ENCODE results near the gene MAPK8.

MAPK8 gene

DNA sequence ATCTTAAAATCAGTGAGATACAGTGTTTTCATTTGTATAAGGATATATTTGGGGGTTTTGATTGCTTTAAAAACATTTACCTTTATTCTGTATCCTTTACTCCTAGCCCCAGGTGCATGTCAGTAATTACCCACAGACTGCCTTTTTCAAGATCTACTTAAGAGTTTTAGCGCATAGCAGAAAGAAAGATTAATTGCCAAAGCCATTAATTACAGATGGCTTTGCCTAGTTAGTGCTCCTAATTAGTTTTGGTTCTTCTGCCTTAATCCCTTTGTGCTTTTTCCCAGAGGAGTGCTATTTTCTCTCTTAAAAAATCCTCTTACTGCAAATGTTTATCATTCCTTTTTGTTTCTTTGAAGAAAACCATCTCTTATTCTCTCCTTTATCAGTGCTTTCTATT, 122.8 kb downstream of the MAPK8 start:
- Histone ChIP-seq H3K4me3 (replicated peaks; ENCODE audit: insufficient read depth, low read length) (no peak overlapping the region), H3K27ac (replicated peaks) (no peak overlapping the region), H3K27me3 (ENCODE audit: insufficient read depth, poor library complexity, severe bottlenecking) (no peaks in the 10 kb centered on the region)
- TF ChIP-seq, protein P1, sequence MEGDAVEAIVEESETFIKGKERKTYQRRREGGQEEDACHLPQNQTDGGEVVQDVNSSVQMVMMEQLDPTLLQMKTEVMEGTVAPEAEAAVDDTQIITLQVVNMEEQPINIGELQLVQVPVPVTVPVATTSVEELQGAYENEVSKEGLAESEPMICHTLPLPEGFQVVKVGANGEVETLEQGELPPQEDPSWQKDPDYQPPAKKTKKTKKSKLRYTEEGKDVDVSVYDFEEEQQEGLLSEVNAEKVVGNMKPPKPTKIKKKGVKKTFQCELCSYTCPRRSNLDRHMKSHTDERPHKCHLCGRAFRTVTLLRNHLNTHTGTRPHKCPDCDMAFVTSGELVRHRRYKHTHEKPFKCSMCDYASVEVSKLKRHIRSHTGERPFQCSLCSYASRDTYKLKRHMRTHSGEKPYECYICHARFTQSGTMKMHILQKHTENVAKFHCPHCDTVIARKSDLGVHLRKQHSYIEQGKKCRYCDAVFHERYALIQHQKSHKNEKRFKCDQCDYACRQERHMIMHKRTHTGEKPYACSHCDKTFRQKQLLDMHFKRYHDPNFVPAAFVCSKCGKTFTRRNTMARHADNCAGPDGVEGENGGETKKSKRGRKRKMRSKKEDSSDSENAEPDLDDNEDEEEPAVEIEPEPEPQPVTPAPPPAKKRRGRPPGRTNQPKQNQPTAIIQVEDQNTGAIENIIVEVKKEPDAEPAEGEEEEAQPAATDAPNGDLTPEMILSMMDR (IDR thresholded peaks at IDR 0.05; ENCODE audit: insufficient read depth, low read length): no peak
- no peak for TF ChIP-seq POLR2AphosphoS5 (IDR thresholded peaks at IDR 0.05; ENCODE audit: low read depth)
- no peak for TF ChIP-seq SPI1 (IDR thresholded peaks at IDR 0.05; ENCODE audit: borderline replicate concordance, low read depth)
- no peak for TF ChIP-seq GABPA (IDR thresholded peaks at IDR 0.05; ENCODE audit: low read depth)
- TF ChIP-seq, protein P2, sequence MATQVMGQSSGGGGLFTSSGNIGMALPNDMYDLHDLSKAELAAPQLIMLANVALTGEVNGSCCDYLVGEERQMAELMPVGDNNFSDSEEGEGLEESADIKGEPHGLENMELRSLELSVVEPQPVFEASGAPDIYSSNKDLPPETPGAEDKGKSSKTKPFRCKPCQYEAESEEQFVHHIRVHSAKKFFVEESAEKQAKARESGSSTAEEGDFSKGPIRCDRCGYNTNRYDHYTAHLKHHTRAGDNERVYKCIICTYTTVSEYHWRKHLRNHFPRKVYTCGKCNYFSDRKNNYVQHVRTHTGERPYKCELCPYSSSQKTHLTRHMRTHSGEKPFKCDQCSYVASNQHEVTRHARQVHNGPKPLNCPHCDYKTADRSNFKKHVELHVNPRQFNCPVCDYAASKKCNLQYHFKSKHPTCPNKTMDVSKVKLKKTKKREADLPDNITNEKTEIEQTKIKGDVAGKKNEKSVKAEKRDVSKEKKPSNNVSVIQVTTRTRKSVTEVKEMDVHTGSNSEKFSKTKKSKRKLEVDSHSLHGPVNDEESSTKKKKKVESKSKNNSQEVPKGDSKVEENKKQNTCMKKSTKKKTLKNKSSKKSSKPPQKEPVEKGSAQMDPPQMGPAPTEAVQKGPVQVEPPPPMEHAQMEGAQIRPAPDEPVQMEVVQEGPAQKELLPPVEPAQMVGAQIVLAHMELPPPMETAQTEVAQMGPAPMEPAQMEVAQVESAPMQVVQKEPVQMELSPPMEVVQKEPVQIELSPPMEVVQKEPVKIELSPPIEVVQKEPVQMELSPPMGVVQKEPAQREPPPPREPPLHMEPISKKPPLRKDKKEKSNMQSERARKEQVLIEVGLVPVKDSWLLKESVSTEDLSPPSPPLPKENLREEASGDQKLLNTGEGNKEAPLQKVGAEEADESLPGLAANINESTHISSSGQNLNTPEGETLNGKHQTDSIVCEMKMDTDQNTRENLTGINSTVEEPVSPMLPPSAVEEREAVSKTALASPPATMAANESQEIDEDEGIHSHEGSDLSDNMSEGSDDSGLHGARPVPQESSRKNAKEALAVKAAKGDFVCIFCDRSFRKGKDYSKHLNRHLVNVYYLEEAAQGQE (IDR thresholded peaks at IDR 0.05; ENCODE audit: insufficient replicate concordance, low read depth): no peak
- no peak for DNase-seq (ENCODE audit: low read depth in 1 of 2, low spot score in 1 of 2)

DNA sequence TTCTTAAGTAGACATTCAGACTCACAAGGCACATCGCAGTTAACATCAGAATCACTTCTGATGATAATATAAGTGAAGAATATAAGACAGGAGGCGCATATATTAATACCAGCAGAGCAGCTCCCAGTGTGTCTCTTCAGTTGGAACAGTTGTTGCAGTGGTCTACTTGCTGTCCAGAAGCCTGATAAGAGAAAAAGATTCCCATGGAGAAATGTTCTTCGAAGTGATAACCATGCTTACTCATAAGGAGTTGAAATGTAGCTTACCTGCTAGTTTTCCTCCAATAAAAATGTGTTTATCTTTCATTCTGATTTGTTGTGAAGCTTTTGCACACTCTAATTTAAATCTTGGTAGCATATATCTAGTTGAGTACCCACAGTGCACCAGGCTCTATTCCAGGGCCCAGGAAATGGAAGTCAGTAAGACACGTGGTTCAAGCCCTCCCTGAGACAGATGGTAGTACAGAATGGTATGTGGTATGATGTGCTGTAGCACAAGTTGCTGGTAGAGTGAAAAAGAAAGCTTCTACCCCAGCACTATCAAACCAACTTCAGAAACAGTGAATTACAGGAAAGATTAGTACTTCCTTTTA, 124.0 kb downstream of the MAPK8 start:
- DNase-seq (ENCODE audit: low read depth in 1 of 2, low spot score in 1 of 2): no peak
- no peak for TF ChIP-seq GABPA (IDR thresholded peaks at IDR 0.05; ENCODE audit: low read depth)
- TF ChIP-seq, protein P2 (IDR thresholded peaks at IDR 0.05; ENCODE audit: insufficient replicate concordance, low read depth): no peak
- TF ChIP-seq POLR2AphosphoS5 (IDR thresholded peaks at IDR 0.05; ENCODE audit: low read depth): no peak
- TF ChIP-seq SPI1 (IDR thresholded peaks at IDR 0.05; ENCODE audit: borderline replicate concordance, low read depth): no peak
- TF ChIP-seq, protein P1 (IDR thresholded peaks at IDR 0.05; ENCODE audit: insufficient read depth, low read length): no peak

DNA sequence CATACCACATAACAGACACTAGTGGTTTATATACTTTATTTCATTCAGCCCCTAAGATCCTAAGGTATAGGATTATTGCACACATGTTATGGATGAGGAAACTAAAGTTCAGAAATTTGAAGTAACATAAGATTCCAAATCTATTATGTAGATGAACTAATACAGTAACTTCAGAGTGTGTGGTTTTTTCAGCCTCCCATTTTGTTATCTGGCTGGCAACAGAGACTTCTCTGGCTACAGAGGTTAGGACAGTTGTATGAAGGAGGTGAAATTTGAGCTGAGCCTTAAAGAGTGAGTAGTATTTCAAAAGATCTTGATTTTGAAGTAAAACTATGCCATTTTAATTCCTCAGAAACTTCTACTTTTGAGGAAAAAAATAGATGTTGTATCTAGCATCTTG, 125.4 kb downstream of the MAPK8 start:
- Histone ChIP-seq H3K27ac (replicated peaks) (no peak overlapping the region), H3K27me3 (ENCODE audit: insufficient read depth, poor library complexity, severe bottlenecking) (no peaks in the 10 kb centered on the region), H3K4me3 (replicated peaks; ENCODE audit: insufficient read depth, low read length) (no peak overlapping the region)
- TF ChIP-seq GABPA (IDR thresholded peaks at IDR 0.05; ENCODE audit: low read depth) (no peak), SPI1 (IDR thresholded peaks at IDR 0.05; ENCODE audit: borderline replicate concordance, low read depth) (no peak), POLR2AphosphoS5 (IDR thresholded peaks at IDR 0.05; ENCODE audit: low read depth) (no peak)
- TF ChIP-seq, protein P2 (IDR thresholded peaks at IDR 0.05; ENCODE audit: insufficient replicate concordance, low read depth): no peak
- TF ChIP-seq, protein P1 (IDR thresholded peaks at IDR 0.05; ENCODE audit: insufficient read depth, low read length): no peak
- DNase-seq (ENCODE audit: low read depth in 1 of 2, low spot score in 1 of 2): no peak

More for the DNA sequence above, 124.0 kb downstream of the MAPK8 start:
- Histone ChIP-seq H3K27ac (replicated peaks) (no peak overlapping the region), H3K27me3 (ENCODE audit: insufficient read depth, poor library complexity, severe bottlenecking) (no peaks in the 10 kb centered on the region), H3K4me3 (replicated peaks; ENCODE audit: insufficient read depth, low read length) (no peak overlapping the region)
